Brain microvascular endothelial cell (primary cell): ENCODE results near the gene RUNX1.
A peak's percentile ranks its signal among the peaks of the same experiment; 100 is the strongest.

Experiments
- DNase-seq: peaks from one replicate; pipeline ENCODE4 v3.0.0-alpha.2; 2020
- H3K27ac ChIP-seq: fragments of 250-450 bp; sonication (Bioruptor Pico); 2 replicates; pipeline ENCODE4 v1.5.1; 2020; ENCODE audit warnings: mild to moderate bottlenecking, moderate library complexity
- H3K27me3 ChIP-seq: fragments of 250-450 bp; sonication (Bioruptor Pico); replicated peaks from 2 replicates; pipeline ENCODE4 v1.5.1; 2020; ENCODE audit warnings: mild to moderate bottlenecking
- H3K36me3 ChIP-seq: fragments of 250-450 bp; sonication (Bioruptor Pico); replicated peaks from 2 replicates; pipeline ENCODE4 v1.5.1; 2020; ENCODE audit warnings: mild to moderate bottlenecking
- H3K4me3 ChIP-seq: 2 replicates; pipeline ENCODE4 v1.5.1; 2011; ENCODE audit warnings: low read depth, mild to moderate bottlenecking, control low read depth, low read length, moderate library complexity
- CTCF ChIP-seq: IDR thresholded peaks from 2 replicates; pipeline ENCODE4 v1.5.1; 2011; ENCODE audit warnings: low read depth, mild to moderate bottlenecking, moderate library complexity, low read length, control low read depth, inconsistent platforms; ENCODE audit errors: missing control alignments
- in situ Hi-C: cut with HindIII; loops from 2 replicates; pipeline ENCODE4 v1.10.0; 2017; ENCODE audit warnings: low sequenced_read_pairs, low pct_ligation_motif_present

Gene RUNX1

GRCh38 chr21:34988625-34989024 lies 60.5 kb downstream of the RUNX1 start:
- no peak overlapping the region for H3K4me3 ChIP-seq
- in situ Hi-C loops, result no loop called here
- no peak for DNase-seq
- no peaks in the 10 kb centered on the region for H3K27me3 ChIP-seq
- no peak for TF ChIP-seq CTCF
- no peak overlapping the region for H3K27ac ChIP-seq
- H3K36me3 ChIP-seq, result no peaks in the 10 kb centered on the region

GRCh38 chr21:34988139-34988538 lies 61.0 kb downstream of the RUNX1 start:
- H3K4me3 ChIP-seq, result no peak overlapping the region
- no peak for DNase-seq
- H3K27me3 ChIP-seq, result no peaks in the 10 kb centered on the region
- in situ Hi-C loops, result no loop called here
- no peak overlapping the region for H3K27ac ChIP-seq
- TF ChIP-seq CTCF, result no peak
- no peaks in the 10 kb centered on the region for H3K36me3 ChIP-seq

- in situ Hi-C loops, result no loop called here
- peak overlapping the region; percentile 77 for H3K27ac ChIP-seq
Observed at GRCh38 chr21:34987501-34988072, 61.5 kb downstream of the RUNX1 start.

GRCh38 chr21:34986561-34987500 lies 62.3 kb downstream of the RUNX1 start:
- peak; percentile 53 for TF ChIP-seq CTCF
- Histone ChIP-seq H3K4me3 (no peak overlapping the region), H3K36me3 (no peaks in the 10 kb centered on the region), H3K27me3 (no peaks in the 10 kb centered on the region), H3K27ac (peak overlapping the region; percentile 77)
- peak; percentile 91 for DNase-seq
- in situ Hi-C loops, result no loop called here

More at GRCh38 chr21:34987501-34988072, 61.5 kb downstream of the RUNX1 start:
- Histone ChIP-seq H3K36me3 (no peaks in the 10 kb centered on the region), H3K4me3 (no peak overlapping the region), H3K27me3 (no peaks in the 10 kb centered on the region)
- no peak for DNase-seq
- no peak for TF ChIP-seq CTCF

GRCh38 chr21:34984356-34985058 lies 64.6 kb downstream of the RUNX1 start:
- in situ Hi-C loops, result no loop called here
- no peak for DNase-seq
- Histone ChIP-seq H3K27me3 (no peaks in the 10 kb centered on the region), H3K27ac (peak overlapping the region; percentile 86), H3K4me3 (no peak overlapping the region), H3K36me3 (no peaks in the 10 kb centered on the region)
- TF ChIP-seq CTCF, result no peak
